Testis (tissue), 3 donors: ENCODE results near the gene INO80. TPM values are rescaled to one million over a fixed set of nuclear protein-coding genes. Genes with fewer than 3 reads are reported as not detected.

Experiments used
- DNase-seq: peaks from one replicate; pipeline ENCODE4 v3.0.0-alpha.2; 2019
- H3K27ac ChIP-seq, 2 donors: fragments of 200-600 bp; sonication (generic); one replicate each; pipeline ENCODE4 v1.5.1; 2019
- H3K27me3 ChIP-seq: fragments of 200-600 bp; sonication (generic); one replicate; pipeline ENCODE4 v1.5.1; 2019
- H3K36me3 ChIP-seq: fragments of 200-600 bp; sonication (generic); one replicate; pipeline ENCODE4 v1.5.1; 2017; ENCODE audit warnings: low read depth; ENCODE audit errors: missing control alignments
- H3K4me1 ChIP-seq: fragments of 200-600 bp; sonication (generic); one replicate; pipeline ENCODE4 v1.5.1; 2019
- H3K4me3 ChIP-seq, 2 donors: fragments of 200-600 bp; sonication (generic); one replicate each; pipeline ENCODE4 v1.5.1; 2017 to 2019
- H3K9me3 ChIP-seq: fragments of 200-600 bp; sonication (generic); one replicate; pipeline ENCODE4 v1.5.1; 2017
- POLR2A ChIP-seq: fragments of 450-650 bp; IDR thresholded peaks from one replicate; pipeline ENCODE4 v1.6.1; 2017; ENCODE audit warnings: antibody characterized with exemption, mild to moderate bottlenecking, moderate library complexity
- WGBS, 2 donors: methylation state at CpG; one replicate each; pipeline ENCODE4 v1.1.5; 2018; 5-methylcytosine and 5-hydroxymethylcytosine counted together
- intact Hi-C: fragments of 100-400 bp; cut with DNase I; formaldehyde crosslinking; loops from one replicate; pipeline ENCODE4 v1.15.1; 2023; ENCODE audit warnings: low total_unique reads
- polyA plus RNA-seq: library from polyadenylated mRNA; stranded (reverse); fragments of 350-450 nt; fragmentation: Illumina TruSeq; extraction: RNeasy Lipid Tissue Mini Kit (QIAGEN cat#74804); gene quantifications from one replicate; pipeline ENCODE4 v1.2.3, GENCODE V29; 2014; ENCODE audit warnings: low read depth, low replicate concordance; ENCODE audit not compliant: insufficient read depth
- total RNA-seq, 2 donors: library from RNA; depleted of rRNA; stranded (reverse); fragments of >200 nt; gene quantifications; one replicate each; pipeline ENCODE4 v1.2.3, GENCODE V29; 2016
- TF ChIP-seq, protein P1 (sequence below), 3 experiments: fragments of 450-650 bp in 2 of 3; fragments of 200-600 bp in 1 of 3; sonication (generic) in 1 of 3; IDR thresholded peaks; one replicate each; pipeline ENCODE4 v1.5.1; 2016 to 2019; ENCODE audit warnings: antibody characterized with exemption in 3 of 3, mild to moderate bottlenecking in 2 of 3, moderate library complexity in 1 of 3

INO80 gene
- total and polyA plus RNA-seq, 3 donors from 2014 or later = 21.2 to 44.2 (median 43.5) TPM

DNA sequence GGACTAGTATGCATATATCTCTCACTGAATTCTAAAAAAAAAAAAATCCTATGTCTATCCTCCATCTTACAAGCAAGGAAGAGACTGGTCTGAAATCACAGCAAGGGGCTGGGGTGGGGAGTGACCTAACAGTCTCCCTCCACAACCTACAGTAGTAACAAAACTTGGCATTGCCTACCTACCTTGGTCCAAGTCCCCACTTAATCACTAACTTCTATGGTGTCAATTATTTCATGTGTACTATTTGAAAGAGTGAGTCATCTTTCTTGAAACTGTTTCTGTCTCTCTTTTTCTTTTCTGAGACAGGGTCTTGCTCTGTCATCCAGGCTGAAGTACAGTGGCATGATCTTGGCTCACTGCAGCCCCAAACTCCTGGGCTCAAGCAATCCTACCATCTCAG is 126.0 kb downstream of the INO80 start:
- intact Hi-C loops = no loop called here
- H3K27ac ChIP-seq = no peak overlapping the region
- H3K27me3 ChIP-seq = no peaks in the 10 kb centered on the region
- no peaks in the 10 kb centered on the region for H3K36me3 ChIP-seq
- no peaks in the 10 kb centered on the region for H3K9me3 ChIP-seq
- no peak overlapping the region for H3K4me3 ChIP-seq
- H3K4me1 ChIP-seq = no peaks in the 10 kb centered on the region
- TF ChIP-seq, protein P1, sequence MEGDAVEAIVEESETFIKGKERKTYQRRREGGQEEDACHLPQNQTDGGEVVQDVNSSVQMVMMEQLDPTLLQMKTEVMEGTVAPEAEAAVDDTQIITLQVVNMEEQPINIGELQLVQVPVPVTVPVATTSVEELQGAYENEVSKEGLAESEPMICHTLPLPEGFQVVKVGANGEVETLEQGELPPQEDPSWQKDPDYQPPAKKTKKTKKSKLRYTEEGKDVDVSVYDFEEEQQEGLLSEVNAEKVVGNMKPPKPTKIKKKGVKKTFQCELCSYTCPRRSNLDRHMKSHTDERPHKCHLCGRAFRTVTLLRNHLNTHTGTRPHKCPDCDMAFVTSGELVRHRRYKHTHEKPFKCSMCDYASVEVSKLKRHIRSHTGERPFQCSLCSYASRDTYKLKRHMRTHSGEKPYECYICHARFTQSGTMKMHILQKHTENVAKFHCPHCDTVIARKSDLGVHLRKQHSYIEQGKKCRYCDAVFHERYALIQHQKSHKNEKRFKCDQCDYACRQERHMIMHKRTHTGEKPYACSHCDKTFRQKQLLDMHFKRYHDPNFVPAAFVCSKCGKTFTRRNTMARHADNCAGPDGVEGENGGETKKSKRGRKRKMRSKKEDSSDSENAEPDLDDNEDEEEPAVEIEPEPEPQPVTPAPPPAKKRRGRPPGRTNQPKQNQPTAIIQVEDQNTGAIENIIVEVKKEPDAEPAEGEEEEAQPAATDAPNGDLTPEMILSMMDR (IDR thresholded peaks at IDR 0.05) = no peak
- TF ChIP-seq POLR2A = no peak
- no peak for DNase-seq

- Histone ChIP-seq H3K4me1 (no peaks in the 10 kb centered on the region), H3K4me3 (no peak overlapping the region), H3K27ac (no peak overlapping the region), H3K9me3 (no peaks in the 10 kb centered on the region), H3K36me3 (no peaks in the 10 kb centered on the region), H3K27me3 (no peaks in the 10 kb centered on the region)
- 87 to 90% methylated on average over 4 of the region's 4 CpGs for whole genome bisulfite sequencing, 2 donors
- no peak for DNase-seq
- intact Hi-C loops = no loop called here
- TF ChIP-seq, protein P1 (IDR thresholded peaks at IDR 0.05) = no peak
- no peak for TF ChIP-seq POLR2A
Measured at GRCh38 chr15:40988156-40988555, 127.9 kb downstream of the INO80 start.

GRCh38 chr15:40986820-40987219 is 129.3 kb downstream of the INO80 start:
- TF ChIP-seq, protein P1 (IDR thresholded peaks at IDR 0.05) = no peak
- TF ChIP-seq POLR2A = no peak
- no peak for DNase-seq
- H3K36me3 ChIP-seq = no peaks in the 10 kb centered on the region
- no peak overlapping the region for H3K4me3 ChIP-seq
- 87 to 92% methylated on average over 7 of the region's 7 CpGs for WGBS, 2 donors
- intact Hi-C loops = no loop called here
- no peaks in the 10 kb centered on the region for H3K27me3 ChIP-seq
- no peaks in the 10 kb centered on the region for H3K9me3 ChIP-seq
- H3K27ac ChIP-seq = no peak overlapping the region
- H3K4me1 ChIP-seq = no peaks in the 10 kb centered on the region

DNA sequence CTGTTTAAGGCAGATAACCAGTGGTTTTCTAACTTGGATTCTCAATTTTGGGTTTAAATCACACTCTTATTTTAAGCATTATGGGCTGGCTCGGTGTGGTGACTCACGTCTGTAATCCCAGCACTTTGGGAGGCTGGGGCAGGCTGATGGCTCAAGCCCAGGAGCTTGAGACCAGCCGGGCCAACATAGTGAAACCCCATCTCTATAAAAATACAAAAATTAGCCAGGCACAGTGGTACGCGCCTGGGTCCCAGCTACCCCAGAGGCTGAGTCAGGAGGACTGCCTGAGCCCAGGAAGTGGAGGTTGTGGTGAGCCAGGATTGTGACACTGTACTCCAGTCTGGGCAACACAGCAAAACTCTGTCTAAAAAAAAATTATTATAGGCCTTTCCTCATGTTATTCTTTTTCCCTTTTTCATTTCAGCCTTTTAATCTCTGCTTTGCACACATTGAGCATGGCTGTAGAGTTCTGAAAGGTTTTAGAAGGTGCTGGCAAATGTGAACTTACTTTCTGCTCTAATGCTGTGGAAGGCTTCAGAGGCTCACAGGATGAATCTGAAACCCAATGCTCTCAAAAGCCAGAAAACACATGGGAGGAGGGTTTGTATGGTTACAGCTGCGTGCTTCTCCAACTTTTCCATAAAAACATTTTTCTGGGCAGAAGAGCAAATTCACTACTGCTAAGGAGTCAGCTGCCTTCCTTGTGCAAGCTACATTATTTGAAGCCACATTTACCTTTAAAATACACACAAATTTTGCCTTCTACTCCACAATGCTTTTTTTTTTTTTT is 130.3 kb downstream of the INO80 start:
- intact Hi-C loops = no loop called here
- Histone ChIP-seq H3K9me3 (no peaks in the 10 kb centered on the region), H3K4me1 (no peaks in the 10 kb centered on the region), H3K27ac (no peak overlapping the region), H3K4me3 (no peak overlapping the region), H3K36me3 (no peaks in the 10 kb centered on the region), H3K27me3 (no peaks in the 10 kb centered on the region)
- TF ChIP-seq, protein P1 (IDR thresholded peaks at IDR 0.05) = no peak
- TF ChIP-seq POLR2A = no peak
- DNase-seq = no peak
- WGBS, 2 donors = 87% methylated on average over 6 of the region's 6 CpGs

DNA sequence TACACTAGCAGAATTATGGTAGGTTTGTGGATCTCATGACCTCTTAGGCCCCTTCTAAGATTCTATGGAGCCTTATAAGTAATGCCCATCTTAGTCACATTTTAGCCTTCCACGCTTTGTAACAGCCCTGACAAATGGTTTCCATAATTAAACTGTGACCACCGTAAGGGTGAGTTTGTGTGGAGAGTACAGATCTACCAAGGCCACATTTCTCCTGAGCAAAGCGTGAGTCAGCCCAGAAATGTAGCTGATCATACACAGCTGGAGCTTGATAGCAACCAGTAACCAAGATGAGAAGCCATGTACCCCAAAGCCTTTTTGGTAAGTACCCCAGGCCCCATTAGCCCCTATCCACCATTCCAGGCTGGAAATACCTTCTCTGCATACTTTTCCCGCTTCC is 131.1 kb downstream of the INO80 start:
- no peak for DNase-seq
- no peaks in the 10 kb centered on the region for H3K4me1 ChIP-seq
- intact Hi-C loops = no loop called here
- no peaks in the 10 kb centered on the region for H3K27me3 ChIP-seq
- TF ChIP-seq POLR2A = no peak
- TF ChIP-seq, protein P1 (IDR thresholded peaks at IDR 0.05) = no peak
- H3K36me3 ChIP-seq = no peaks in the 10 kb centered on the region
- H3K9me3 ChIP-seq = no peaks in the 10 kb centered on the region
- no peak overlapping the region for H3K27ac ChIP-seq
- H3K4me3 ChIP-seq = no peak overlapping the region
- WGBS, 2 donors = 94% methylated on average over 4 of the region's 4 CpGs
